GM18951 (cell line): ENCODE results near the gene KCTD6.

ENCODE experiments used
- POLR2A ChIP-seq: IDR thresholded peaks from 4 replicates; pipeline ENCODE4 v1.6.1; 2011; ENCODE audit warnings: mild to moderate bottlenecking; ENCODE audit not compliant: insufficient read length, insufficient read depth; ENCODE audit errors: extremely low read depth
- in situ Hi-C: fragments of 300-500 bp; cut with MboI; formaldehyde crosslinking; loops from one replicate; pipeline ENCODE4 v1.12.0; 2022; ENCODE audit warnings: low sequenced_read_pairs, mixed read lengths, inconsistent platforms; ENCODE audit not compliant: unreplicated experiment

Gene KCTD6

DNA sequence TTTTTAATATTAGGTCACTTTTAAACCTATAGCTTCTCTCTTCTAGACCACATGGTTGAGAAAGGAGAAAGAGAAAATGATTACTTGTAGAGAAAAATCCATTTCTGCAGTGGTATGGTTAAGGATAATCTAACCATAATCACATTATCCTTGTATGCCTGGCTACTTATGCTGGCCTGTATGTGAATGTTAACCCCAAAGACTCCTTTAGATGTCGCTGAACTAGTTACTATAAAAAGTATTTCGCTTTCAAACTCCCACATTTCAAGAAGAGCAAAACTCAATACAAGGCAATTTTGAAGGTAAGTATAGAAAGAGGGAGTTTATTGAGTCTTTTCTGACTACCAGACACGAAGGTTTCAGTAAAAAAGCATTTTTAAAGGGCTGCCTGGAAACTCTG lies 2.2 kb downstream of the KCTD6 start:
- in situ Hi-C loops, result no loop called here
- no peak for TF ChIP-seq POLR2A

DNA sequence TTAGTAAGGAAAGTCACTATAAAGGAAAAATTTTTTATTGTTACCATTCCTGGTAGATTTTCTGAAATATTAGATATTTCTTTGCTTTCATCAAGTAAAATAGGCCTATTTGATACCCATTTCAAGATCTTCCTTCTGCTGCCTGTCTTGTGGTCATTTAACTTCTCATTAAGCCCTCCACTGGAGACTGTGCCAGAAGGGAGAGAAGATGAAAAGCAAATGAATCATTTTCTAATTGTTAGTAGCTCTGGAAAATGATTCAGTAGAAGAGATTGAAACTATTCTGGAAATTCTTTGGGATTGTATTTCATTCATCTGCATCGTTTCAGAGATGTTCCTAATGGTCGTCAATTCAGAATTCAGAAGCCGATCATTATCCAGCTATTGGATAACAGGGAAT lies 3.2 kb downstream of the KCTD6 start:
- no peak for TF ChIP-seq POLR2A
- in situ Hi-C loops, result no loop called here

GRCh38 chr3:58496206-58496857 lies 4.4 kb downstream of the KCTD6 start:
- TF ChIP-seq POLR2A, result no peak
- in situ Hi-C loops, result no loop called here

DNA sequence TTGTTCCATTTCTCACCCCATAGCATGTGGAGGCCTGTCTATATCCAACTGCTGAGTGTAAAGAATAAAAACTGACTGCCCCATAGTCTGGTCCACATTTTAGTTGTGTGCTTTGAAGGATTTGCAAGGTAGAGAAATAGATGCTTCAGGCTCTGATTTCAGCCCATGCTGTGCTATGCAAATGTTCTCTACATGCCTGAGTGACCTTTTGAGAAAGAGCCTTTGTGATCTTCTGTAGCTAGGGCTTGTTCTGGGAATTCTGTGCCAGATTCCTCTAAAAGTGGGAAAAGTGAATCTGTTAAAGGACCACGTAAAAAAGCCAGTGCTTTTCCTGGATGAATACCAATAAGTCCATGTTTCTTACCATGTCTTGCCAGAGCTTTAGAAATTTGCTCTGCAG lies 5.2 kb downstream of the KCTD6 start:
- TF ChIP-seq POLR2A, result no peak
- in situ Hi-C loops, result no loop called here

DNA sequence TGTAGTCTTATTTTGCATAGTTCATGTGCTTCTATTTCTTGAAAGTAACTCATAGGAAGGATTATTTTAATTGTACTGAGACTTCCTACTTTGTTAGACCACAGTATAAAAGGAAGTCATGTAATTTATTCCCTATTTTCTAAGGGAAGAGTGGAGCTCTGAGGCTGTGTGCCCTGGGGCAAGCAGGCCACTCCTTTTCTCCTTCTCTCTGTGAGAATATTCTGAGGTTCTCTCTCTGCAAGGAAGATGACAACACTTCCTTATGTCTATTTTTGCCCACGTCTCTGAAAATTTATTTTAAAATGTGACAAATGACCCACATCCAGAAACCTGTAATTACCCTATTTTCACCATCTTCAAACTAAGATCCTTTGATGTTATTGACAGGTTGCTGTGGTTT lies 11.0 kb downstream of the KCTD6 start:
- TF ChIP-seq POLR2A, result no peak

GRCh38 chr3:58507356-58508078 lies 15.6 kb downstream of the KCTD6 start:
- in situ Hi-C loops, result no loop called here
- TF ChIP-seq POLR2A, result no peak

More for the DNA sequence above, 11.0 kb downstream of the KCTD6 start:
- in situ Hi-C loops, result no loop called here

- no peak for TF ChIP-seq POLR2A
- in situ Hi-C loops, result no loop called here
Measured at GRCh38 chr3:58508437-58508836, 16.5 kb downstream of the KCTD6 start.

DNA sequence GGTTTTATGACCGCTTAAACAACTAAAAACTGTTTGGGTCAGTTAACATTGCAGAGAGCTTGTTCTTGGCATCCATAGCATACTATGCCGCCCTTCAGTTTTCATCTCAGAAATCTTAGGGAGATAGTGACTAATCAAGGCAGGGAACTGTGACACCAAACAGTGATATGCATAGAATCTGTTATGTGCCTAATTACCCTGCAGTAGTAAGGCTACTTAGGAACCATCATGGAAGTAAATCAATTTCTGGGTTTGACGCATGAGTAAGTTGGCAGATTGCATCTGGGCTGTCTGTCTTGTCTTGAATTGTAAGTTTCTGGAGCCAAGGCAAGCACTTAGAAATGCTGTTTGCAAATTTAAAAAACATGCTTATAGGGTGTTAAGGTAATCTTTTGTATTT lies 22.5 kb downstream of the KCTD6 start:
- no peak for TF ChIP-seq POLR2A
- in situ Hi-C loops, result no loop called here

- in situ Hi-C loops, result no loop called here
- no peak for TF ChIP-seq POLR2A
Measured at GRCh38 chr3:58518291-58518789, 26.4 kb downstream of the KCTD6 start.

DNA sequence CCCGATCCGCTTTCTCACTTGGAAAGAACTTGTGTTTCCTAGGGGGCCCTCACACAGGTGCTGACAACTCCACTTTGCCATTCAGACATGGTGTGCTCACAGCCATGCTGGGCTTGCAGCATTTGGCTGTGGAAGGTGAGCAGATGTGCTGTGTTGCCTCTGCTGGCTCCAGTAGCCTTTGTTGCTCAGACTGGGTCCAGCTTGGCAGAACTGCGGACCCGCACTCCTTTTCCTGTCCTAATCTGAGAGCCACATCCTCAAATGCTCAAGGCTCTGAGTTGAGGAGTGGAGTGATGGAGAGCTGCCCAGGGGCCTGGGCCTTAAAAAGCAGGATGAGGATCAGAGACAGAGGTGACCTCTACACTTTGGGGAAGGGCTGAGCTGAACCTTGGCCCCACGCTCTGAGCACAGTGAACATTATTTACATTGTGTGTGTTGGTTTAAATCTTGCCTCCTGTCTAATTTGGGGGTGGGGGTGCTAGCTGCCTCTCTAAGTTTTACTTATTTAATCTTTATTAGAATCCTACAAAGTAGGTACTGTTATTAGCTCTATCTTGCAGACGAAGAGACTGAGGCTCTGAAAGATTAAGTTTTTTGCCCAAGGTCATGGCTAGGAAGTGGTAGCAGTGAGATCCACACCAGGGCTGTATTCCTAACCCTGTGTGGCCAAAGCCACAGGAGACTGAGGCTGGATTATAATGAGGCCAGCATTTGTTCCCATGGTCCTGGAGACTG lies 27.9 kb downstream of the KCTD6 start:
- TF ChIP-seq POLR2A, result no peak
- in situ Hi-C loops, result no loop called here

DNA sequence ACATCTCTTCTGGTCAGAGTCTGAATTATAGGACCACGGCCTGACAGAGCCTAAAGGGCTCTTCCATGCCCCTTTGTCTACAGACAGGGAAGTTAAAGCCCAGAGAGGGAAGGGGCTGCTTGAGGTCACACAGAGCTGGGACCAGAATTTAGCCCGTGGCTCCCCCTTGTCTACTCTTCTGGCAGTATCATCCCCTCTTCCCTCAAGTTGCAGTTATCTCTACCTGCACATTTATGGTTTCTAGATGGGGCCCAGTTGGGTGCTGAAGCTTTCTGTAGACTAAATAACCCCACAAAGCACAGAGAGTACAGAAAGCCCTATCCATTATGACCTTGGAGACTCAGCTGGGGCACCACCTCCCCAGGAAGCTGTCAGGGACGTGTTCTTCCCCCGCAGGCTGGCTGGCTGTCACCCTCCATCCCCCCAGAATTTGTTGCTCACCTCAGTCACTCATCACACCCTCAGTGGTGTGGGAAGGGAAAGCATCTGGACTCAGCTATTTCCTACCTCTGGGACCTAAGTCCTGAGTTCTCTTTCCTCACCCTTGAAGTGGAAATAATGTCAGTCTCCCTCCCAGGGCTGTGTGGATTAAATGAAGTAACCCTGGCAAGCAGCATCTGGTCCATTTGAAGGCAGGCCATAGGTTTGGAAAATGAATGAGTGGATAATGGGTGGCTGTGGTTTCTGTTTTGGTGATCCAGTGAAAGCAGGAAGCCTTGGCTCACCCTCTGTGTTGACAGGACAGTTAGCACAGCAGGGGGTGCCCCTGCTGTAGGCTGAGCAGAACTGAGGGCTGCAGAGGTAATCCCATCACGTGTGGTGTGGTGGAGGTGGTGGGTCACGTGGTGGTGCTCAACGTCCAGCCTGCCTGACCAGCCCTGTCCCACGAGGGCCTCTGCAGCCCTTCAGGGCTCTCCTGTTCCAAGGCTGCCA lies 28.8 kb downstream of the KCTD6 start:
- in situ Hi-C loops, result no loop called here
- TF ChIP-seq POLR2A, result no peak

DNA sequence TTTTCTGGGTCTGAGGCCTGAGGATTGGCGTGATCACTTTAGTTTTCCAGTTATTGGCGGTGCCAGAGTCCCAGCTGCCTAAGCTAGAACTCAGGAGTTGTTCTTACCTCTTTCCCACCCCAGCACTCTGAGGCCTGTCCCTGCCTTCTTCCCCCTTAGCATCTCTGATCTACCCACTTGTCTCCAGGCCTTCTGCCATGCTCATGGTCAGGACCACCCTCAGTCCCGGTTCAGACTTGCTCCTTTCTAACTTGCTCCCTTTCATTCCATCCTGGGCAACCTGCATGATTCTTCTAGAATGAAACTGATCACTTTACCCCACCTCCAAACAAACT lies 29.4 kb downstream of the KCTD6 start:
- in situ Hi-C loops, result no loop called here
- TF ChIP-seq POLR2A, result no peak
